ENCODE measurements around the gene GADL1.

GRCh38 chr3:30793740-30794139, 100.7 kb downstream of the GADL1 start:
- TF ChIP-seq CTCF (optimal IDR thresholded peaks at IDR 0.05 in 1 of 3, IDR thresholded peaks at IDR 0.05 in 1 of 3, conservative IDR thresholded peaks at IDR 0.05 in 1 of 3; ENCODE audit: extremely low read depth in 1 of 3, insufficient read depth in 2 of 3, low read length in 3 of 3) (no peak), EZH2 (IDR thresholded peaks at IDR 0.05; ENCODE audit: low read length) (no peak)
